ENCODE data around the gene DYNC2H1. TPM values are rescaled to one million over a fixed set of nuclear protein-coding genes. Genes with fewer than 3 reads are reported as not detected.

DYNC2H1 gene
- polyA plus RNA-seq, 4 donors: 0.22 to 9.1 (median 2.4) TPM

DNA sequence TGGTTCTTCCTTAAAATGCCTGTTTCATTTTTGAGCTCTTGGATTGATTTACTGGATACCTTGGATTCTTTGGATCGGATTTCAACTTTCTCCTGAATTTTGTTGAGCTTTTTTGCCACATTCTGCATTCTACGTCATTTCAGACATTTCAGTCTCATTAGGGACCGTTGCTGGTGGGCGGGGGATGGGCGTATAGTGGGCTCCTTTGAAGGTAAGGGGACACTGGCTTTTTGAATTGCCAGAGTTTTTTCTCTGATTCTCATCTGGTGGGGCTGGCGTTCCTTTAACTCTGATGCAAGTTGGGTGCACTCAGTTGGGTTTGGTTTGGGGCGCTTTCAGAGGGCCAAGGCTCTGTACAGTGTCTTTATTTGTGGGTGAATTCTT, 216.5 kb downstream of the DYNC2H1 start:
- H3K27me3 ChIP-seq (ENCODE audit: control insufficient read depth in 3 of 3, insufficient read depth in 3 of 3, low read length in 3 of 3): no peaks in the 10 kb centered on the region
- WGBS, 3 donors: 69 to 80% (median 71%) methylated on average over 7 of the region's 7 CpGs
- peaks cover 0 to 10% (median 0%) of the 10 kb centered on the region in 3 donors for H3K36me3 ChIP-seq (ENCODE audit: control insufficient read depth in 3 of 3, insufficient read depth in 2 of 3, low read depth in 1 of 3, low read length in 3 of 3)
- H3K9me3 ChIP-seq (ENCODE audit: control insufficient read depth in 2 of 2, insufficient read depth in 1 of 2, low read depth in 1 of 2, low read length in 1 of 2): no peaks in the 10 kb centered on the region
- DNase-seq: no peak
- no peak overlapping the region for H3K4me3 ChIP-seq (ENCODE audit: low read depth in 1 of 3, low read length in 3 of 3)
- FAIRE-seq: no peak
- no peak overlapping the region for H3K27ac ChIP-seq (ENCODE audit: low read depth in 1 of 3, low read length in 2 of 3)
- no peaks in the 10 kb centered on the region for H3K4me1 ChIP-seq (ENCODE audit: control insufficient read depth in 3 of 3, insufficient read depth in 2 of 3, low read depth in 1 of 3, low read length in 2 of 3)

DNA sequence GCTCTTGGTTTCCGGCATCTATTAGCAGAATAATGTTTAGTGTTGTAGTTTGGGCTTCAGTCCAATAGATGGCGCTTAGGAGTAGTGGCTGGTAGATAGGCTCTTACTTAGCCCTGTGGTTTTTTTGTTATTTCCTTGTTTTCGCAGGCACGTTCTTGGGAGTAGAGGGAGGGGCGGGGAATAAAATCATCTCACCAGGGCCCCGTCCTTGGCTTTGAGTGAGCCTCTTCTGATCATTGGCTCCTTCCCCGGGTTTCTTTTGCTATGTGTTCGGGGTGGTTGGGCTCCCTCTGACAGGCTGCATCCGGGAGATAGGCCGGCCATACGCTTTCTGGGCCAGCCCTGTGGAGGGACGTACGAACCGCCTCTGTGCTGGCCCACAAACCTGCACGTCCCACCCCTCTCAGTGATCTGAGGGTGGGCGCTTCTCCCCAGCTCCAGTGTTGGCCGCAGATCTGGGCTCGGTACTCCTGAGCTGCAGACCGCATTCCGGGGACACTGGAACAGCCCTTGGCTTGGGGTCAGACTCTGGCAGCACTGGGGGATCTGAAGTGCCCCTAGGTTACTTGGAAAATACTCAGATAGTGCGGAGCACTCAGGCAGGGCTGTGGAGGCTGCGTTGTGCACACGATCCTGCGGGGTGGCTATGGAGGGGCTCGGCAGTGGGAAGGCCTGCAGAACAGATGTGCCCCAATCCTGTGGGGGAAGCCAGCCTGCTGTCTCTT, 217.0 kb downstream of the DYNC2H1 start:
- Histone ChIP-seq H3K27ac (ENCODE audit: low read depth in 1 of 3, low read length in 2 of 3) (no peak overlapping the region), H3K27me3 (ENCODE audit: control insufficient read depth in 3 of 3, insufficient read depth in 3 of 3, low read length in 3 of 3) (no peaks in the 10 kb centered on the region), H3K36me3 (ENCODE audit: control insufficient read depth in 3 of 3, insufficient read depth in 2 of 3, low read depth in 1 of 3, low read length in 3 of 3) (peaks cover 0 to 10% (median 0%) of the 10 kb centered on the region in 3 donors), H3K9me3 (ENCODE audit: control insufficient read depth in 2 of 2, insufficient read depth in 1 of 2, low read depth in 1 of 2, low read length in 1 of 2) (no peaks in the 10 kb centered on the region), H3K4me3 (ENCODE audit: low read depth in 1 of 3, low read length in 3 of 3) (no peak overlapping the region), H3K4me1 (ENCODE audit: control insufficient read depth in 3 of 3, insufficient read depth in 2 of 3, low read depth in 1 of 3, low read length in 2 of 3) (no peaks in the 10 kb centered on the region)
- FAIRE-seq: no peak
- peak; percentile 57 to 73 for DNase-seq
- WGBS, 3 donors: 71 to 79% (median 75%) methylated on average over 25 of the region's 25 CpGs

DNA sequence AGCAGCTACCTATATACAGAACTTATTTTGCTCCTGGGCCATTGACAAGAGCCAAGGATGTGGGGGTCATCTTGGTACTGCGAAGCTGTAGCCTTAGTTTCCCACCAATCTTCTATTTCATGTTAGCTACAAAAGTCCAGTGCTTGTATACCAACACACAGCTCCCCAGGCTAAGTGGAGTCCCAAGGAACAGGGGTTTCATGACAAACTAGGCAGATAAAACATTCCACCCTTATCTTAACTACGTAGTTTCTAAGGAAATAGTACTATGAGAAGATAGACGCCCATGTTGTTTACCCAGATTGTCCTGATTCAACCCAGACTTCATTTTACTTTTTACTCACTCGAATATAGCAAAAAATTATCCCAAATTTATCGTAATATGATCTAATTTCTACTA, 218.5 kb downstream of the DYNC2H1 start:
- no peak overlapping the region for H3K27ac ChIP-seq (ENCODE audit: low read depth in 1 of 3, low read length in 2 of 3)
- H3K27me3 ChIP-seq (ENCODE audit: control insufficient read depth in 3 of 3, insufficient read depth in 3 of 3, low read length in 3 of 3): no peaks in the 10 kb centered on the region
- FAIRE-seq (no peak), DNase-seq (no peak)
- no peaks in the 10 kb centered on the region for H3K9me3 ChIP-seq (ENCODE audit: control insufficient read depth in 2 of 2, insufficient read depth in 1 of 2, low read depth in 1 of 2, low read length in 1 of 2)
- 79 to 84% (median 79%) methylated on average over 5 of the region's 5 CpGs for whole genome bisulfite sequencing, 3 donors
- H3K4me1 ChIP-seq (ENCODE audit: control insufficient read depth in 3 of 3, insufficient read depth in 2 of 3, low read depth in 1 of 3, low read length in 2 of 3): no peaks in the 10 kb centered on the region
- no peak overlapping the region for H3K4me3 ChIP-seq (ENCODE audit: low read depth in 1 of 3, low read length in 3 of 3)
- peaks cover 0 to 10% (median 0%) of the 10 kb centered on the region in 3 donors for H3K36me3 ChIP-seq (ENCODE audit: control insufficient read depth in 3 of 3, insufficient read depth in 2 of 3, low read depth in 1 of 3, low read length in 3 of 3)

DNA sequence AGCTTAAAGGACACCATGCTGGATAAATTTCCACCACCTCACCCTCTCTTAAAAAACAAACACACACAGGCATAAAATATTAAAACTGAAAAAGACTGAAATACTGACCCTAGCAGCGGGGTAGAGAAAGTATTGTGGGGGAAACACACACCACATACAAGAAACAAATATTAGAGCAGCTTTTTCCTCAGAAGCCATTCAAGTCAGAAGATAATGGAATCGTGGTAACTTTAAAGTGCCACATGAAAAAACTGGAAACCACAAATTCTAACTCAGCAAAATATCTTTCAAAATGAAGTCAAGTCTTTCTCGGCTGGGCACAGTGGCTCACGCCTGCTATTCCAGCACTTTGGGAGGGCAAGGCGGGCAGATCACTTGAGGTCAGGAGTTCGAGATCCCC, 223.2 kb downstream of the DYNC2H1 start:
- no peak for FAIRE-seq
- 80 to 83% (median 81%) methylated on average over 6 of the region's 6 CpGs for WGBS, 3 donors

DNA sequence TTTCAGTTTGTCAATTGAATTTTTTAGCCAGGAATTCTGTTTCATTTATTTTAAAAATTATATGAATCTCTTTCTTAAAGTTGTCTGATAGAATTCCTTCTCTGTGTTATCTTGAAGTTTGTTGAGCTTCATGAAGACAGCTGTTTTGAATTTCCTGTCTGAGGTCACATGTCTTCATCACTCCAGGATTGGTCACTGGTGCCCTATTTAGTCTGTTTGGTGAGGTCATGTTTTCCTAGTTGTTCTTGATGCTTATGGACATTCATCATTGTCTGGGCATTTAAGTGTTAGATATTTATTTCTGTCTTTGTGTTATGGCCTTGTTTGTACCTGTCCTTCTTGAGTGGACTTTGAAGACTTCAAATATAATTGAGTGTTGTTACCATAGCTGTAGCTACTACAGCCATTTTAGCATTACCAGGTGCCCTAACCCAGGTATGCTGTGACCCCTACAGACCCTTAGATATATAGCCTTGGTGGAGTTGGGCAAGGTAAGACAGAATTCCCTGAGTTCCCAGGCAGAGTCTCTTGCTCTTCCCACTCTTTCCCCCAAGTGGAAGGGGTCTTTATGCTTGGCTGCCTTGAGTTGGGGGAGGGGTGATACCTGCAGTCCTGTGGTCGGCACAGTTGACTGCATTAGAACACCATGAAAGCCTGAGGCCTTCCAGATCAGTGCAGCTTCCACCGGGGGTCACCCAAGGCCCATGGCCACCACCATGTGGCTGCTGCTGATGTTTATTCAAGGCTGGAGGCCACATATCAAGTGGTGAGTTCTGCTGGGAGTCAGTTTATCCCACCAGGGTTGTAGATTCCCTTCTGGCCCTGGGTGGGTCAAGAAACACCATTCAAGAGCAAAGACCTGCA, 229.6 kb downstream of the DYNC2H1 start:
- 80 to 88% (median 88%) methylated on average over 2 of the region's 2 CpGs for WGBS, 3 donors
- H3K4me3 ChIP-seq (ENCODE audit: low read depth in 1 of 3, low read length in 3 of 3): no peak overlapping the region
- no peak for FAIRE-seq
- no peak overlapping the region for H3K27ac ChIP-seq (ENCODE audit: low read depth in 1 of 3, low read length in 2 of 3)
- DNase-seq: no peak
- no peaks in the 10 kb centered on the region for H3K9me3 ChIP-seq (ENCODE audit: control insufficient read depth in 2 of 2, insufficient read depth in 1 of 2, low read depth in 1 of 2, low read length in 1 of 2)
- H3K27me3 ChIP-seq (ENCODE audit: control insufficient read depth in 3 of 3, insufficient read depth in 3 of 3, low read length in 3 of 3): no peaks in the 10 kb centered on the region
- H3K36me3 ChIP-seq (ENCODE audit: control insufficient read depth in 3 of 3, insufficient read depth in 2 of 3, low read depth in 1 of 3, low read length in 3 of 3): peaks cover 0 to 7% (median 0%) of the 10 kb centered on the region in 3 donors
- no peaks in the 10 kb centered on the region for H3K4me1 ChIP-seq (ENCODE audit: control insufficient read depth in 3 of 3, insufficient read depth in 2 of 3, low read depth in 1 of 3, low read length in 2 of 3)

More for the DNA sequence above, 223.2 kb downstream of the DYNC2H1 start:
- Histone ChIP-seq H3K27me3 (ENCODE audit: control insufficient read depth in 3 of 3, insufficient read depth in 3 of 3, low read length in 3 of 3) (no peaks in the 10 kb centered on the region), H3K36me3 (ENCODE audit: control insufficient read depth in 3 of 3, insufficient read depth in 2 of 3, low read depth in 1 of 3, low read length in 3 of 3) (no peaks in the 10 kb centered on the region), H3K27ac (ENCODE audit: low read depth in 1 of 3, low read length in 2 of 3) (no peak overlapping the region), H3K9me3 (ENCODE audit: control insufficient read depth in 2 of 2, insufficient read depth in 1 of 2, low read depth in 1 of 2, low read length in 1 of 2) (no peaks in the 10 kb centered on the region), H3K4me3 (ENCODE audit: low read depth in 1 of 3, low read length in 3 of 3) (no peak overlapping the region), H3K4me1 (ENCODE audit: control insufficient read depth in 3 of 3, insufficient read depth in 2 of 3, low read depth in 1 of 3, low read length in 2 of 3) (no peaks in the 10 kb centered on the region)
- no peak for DNase-seq

DNA sequence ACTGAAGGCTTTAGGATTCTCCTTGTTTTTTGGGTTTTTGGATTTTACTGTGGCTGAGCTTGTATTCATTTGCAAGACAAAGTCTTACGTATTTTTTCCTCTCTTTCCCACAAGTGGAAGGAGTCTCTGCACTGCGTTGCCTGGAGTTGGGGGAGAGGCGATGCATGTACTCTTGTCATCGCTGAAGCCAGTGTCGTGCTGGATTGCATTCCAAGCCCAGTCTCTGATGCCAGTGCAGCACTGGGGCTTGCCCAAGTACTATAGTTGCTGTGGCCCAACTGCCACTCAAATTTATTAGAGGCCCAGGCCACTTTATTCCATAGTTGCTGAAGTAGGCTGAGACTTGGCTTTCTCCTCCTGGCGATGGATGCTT, 230.2 kb downstream of the DYNC2H1 start:
- Histone ChIP-seq H3K36me3 (ENCODE audit: control insufficient read depth in 3 of 3, insufficient read depth in 2 of 3, low read depth in 1 of 3, low read length in 3 of 3) (peaks cover 0 to 7% (median 0%) of the 10 kb centered on the region in 3 donors), H3K27me3 (ENCODE audit: control insufficient read depth in 3 of 3, insufficient read depth in 3 of 3, low read length in 3 of 3) (no peaks in the 10 kb centered on the region), H3K4me1 (ENCODE audit: control insufficient read depth in 3 of 3, insufficient read depth in 2 of 3, low read depth in 1 of 3, low read length in 2 of 3) (no peaks in the 10 kb centered on the region), H3K4me3 (ENCODE audit: low read depth in 1 of 3, low read length in 3 of 3) (no peak overlapping the region), H3K27ac (ENCODE audit: low read depth in 1 of 3, low read length in 2 of 3) (no peak overlapping the region), H3K9me3 (ENCODE audit: control insufficient read depth in 2 of 2, insufficient read depth in 1 of 2, low read depth in 1 of 2, low read length in 1 of 2) (no peaks in the 10 kb centered on the region)
- FAIRE-seq (no peak), DNase-seq (no peak)
- 86 to 98% (median 89%) methylated on average over 6 of the region's 6 CpGs for WGBS, 3 donors

DNA sequence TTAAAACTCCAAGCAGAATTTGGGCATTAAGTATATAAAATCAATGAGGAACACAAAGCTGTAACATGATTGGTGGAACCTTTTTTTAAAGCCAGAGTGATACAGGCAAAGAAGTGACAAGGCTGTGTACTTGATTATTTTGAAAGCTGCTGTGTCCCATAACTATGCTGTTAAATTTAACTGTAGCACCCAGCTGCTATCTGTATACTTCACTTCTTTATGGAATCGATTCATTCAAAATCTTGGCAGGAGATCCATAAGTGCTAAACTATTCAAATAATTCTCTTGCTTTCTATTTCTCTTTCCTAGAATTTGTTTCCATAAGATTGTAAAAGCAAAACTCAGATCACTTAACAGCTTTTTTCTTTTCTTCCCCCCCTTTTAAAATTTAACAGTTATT, 231.7 kb downstream of the DYNC2H1 start:
- Histone ChIP-seq H3K36me3 (ENCODE audit: control insufficient read depth in 3 of 3, insufficient read depth in 2 of 3, low read depth in 1 of 3, low read length in 3 of 3) (peaks cover 0 to 7% (median 0%) of the 10 kb centered on the region in 3 donors), H3K4me3 (ENCODE audit: low read depth in 1 of 3, low read length in 3 of 3) (no peak overlapping the region), H3K27me3 (ENCODE audit: control insufficient read depth in 3 of 3, insufficient read depth in 3 of 3, low read length in 3 of 3) (no peaks in the 10 kb centered on the region), H3K9me3 (ENCODE audit: control insufficient read depth in 2 of 2, insufficient read depth in 1 of 2, low read depth in 1 of 2, low read length in 1 of 2) (no peaks in the 10 kb centered on the region), H3K27ac (ENCODE audit: low read depth in 1 of 3, low read length in 2 of 3) (no peak overlapping the region), H3K4me1 (ENCODE audit: control insufficient read depth in 3 of 3, insufficient read depth in 2 of 3, low read depth in 1 of 3, low read length in 2 of 3) (no peaks in the 10 kb centered on the region)
- DNase-seq (no peak), FAIRE-seq (no peak)
- WGBS, 3 donors: 60 to 72% (median 69%) methylated on average over 1 of the region's 1 CpG

DNA sequence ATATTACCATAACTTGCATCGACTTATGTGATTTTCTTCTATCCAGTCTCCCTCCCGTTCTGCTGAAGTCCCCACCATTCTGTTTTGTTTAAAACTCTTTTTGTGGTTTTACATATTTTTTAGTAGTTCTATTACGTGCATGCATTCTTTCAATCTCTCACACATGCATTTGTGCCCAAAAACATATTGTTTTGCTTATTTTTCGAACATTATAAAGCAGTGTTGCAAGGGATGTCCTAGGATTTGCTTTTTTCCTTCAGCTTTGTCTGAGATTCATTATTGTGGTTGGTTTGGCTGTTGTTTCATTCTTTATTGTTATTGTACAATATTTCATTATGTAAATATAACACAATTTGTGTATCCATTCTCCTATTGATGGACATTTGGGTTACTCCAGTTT, 235.7 kb downstream of the DYNC2H1 start:
- Histone ChIP-seq H3K27ac (ENCODE audit: low read depth in 1 of 3, low read length in 2 of 3) (no peak overlapping the region), H3K36me3 (ENCODE audit: control insufficient read depth in 3 of 3, insufficient read depth in 2 of 3, low read depth in 1 of 3, low read length in 3 of 3) (no peaks in the 10 kb centered on the region), H3K27me3 (ENCODE audit: control insufficient read depth in 3 of 3, insufficient read depth in 3 of 3, low read length in 3 of 3) (no peaks in the 10 kb centered on the region), H3K4me3 (ENCODE audit: low read depth in 1 of 3, low read length in 3 of 3) (no peak overlapping the region), H3K4me1 (ENCODE audit: control insufficient read depth in 3 of 3, insufficient read depth in 2 of 3, low read depth in 1 of 3, low read length in 2 of 3) (no peaks in the 10 kb centered on the region), H3K9me3 (ENCODE audit: control insufficient read depth in 2 of 2, insufficient read depth in 1 of 2, low read depth in 1 of 2, low read length in 1 of 2) (no peaks in the 10 kb centered on the region)
- no peak for DNase-seq
- no peak for FAIRE-seq
- WGBS, 3 donors: 56 to 62% (median 58%) methylated on average over 4 of the region's 4 CpGs

All from small intestine (tissue), 7 donors.